SK-N-SH treated with all-trans-retinoic acid at 6 μM for 48 hours (cell line): ENCODE measurements around the gene MRPL53.

Source experiments
- ATAC-seq: fragments of 200-7000 bp; cut with Tn5 transposase; 3 replicates; pipeline ENCODE4 v1.9.1; 2020; ENCODE audit warnings: mild to moderate bottlenecking, moderate library complexity
- ARNTL ChIP-seq: fragments of 450-650 bp; formaldehyde crosslinking; IDR thresholded peaks from 2 replicates; pipeline ENCODE4 v1.5.0; 2020; ENCODE audit warnings: low read depth, mild to moderate bottlenecking, moderate library complexity, borderline replicate concordance
- BACH2 ChIP-seq: fragments of 250-450 bp; sonication (Bioruptor Pico); IDR thresholded peaks from 2 replicates; pipeline ENCODE4 v1.9.0; 2021; ENCODE audit warnings: mild to moderate bottlenecking, borderline replicate concordance
- CREB5 ChIP-seq: fragments of 250-450 bp; sonication (Bioruptor Pico); IDR thresholded peaks from 2 replicates; pipeline ENCODE4 v1.5.1; 2020; ENCODE audit warnings: low read depth, mild to moderate bottlenecking, moderate library complexity
- CSDC2 ChIP-seq: fragments of 250-450 bp; sonication (Bioruptor Pico); IDR thresholded peaks from 2 replicates; pipeline ENCODE4 v1.5.0; 2020; ENCODE audit warnings: mild to moderate bottlenecking, moderate library complexity
- CSRNP3 ChIP-seq: fragments of 250-450 bp; sonication (Bioruptor Pico); IDR thresholded peaks from 2 replicates; pipeline ENCODE4 v1.5.1; 2021; ENCODE audit warnings: mild to moderate bottlenecking, moderate library complexity
- ESRRG ChIP-seq: fragments of 250-450 bp; sonication (Bioruptor Pico); IDR thresholded peaks from 2 replicates; pipeline ENCODE4 v1.6.1; 2021; ENCODE audit warnings: mild to moderate bottlenecking
- GLIS3 ChIP-seq: fragments of 250-450 bp; sonication (Bioruptor Pico); IDR thresholded peaks from 2 replicates; pipeline ENCODE4 v1.5.0; 2020; ENCODE audit warnings: mild to moderate bottlenecking, moderate library complexity
- ISL1 ChIP-seq: fragments of 250-450 bp; sonication (Bioruptor Pico); IDR thresholded peaks from 2 replicates; pipeline ENCODE4 v2.1.2; 2022; ENCODE audit warnings: mild to moderate bottlenecking, moderate library complexity
- OSR1 ChIP-seq: fragments of 250-450 bp; sonication (Bioruptor Pico); IDR thresholded peaks from 2 replicates; pipeline ENCODE4 v1.8.0; 2022; ENCODE audit warnings: moderate library complexity, mild to moderate bottlenecking, inconsistent platforms
- PATZ1 ChIP-seq: fragments of 250-450 bp; sonication (Bioruptor Pico); IDR thresholded peaks from 2 replicates; pipeline ENCODE4 v1.8.0; 2020; ENCODE audit warnings: mild to moderate bottlenecking, moderate library complexity, borderline replicate concordance
- POU6F1 ChIP-seq: fragments of 250-450 bp; sonication (Bioruptor Pico); IDR thresholded peaks from 2 replicates; pipeline ENCODE4 v1.8.0; 2021; ENCODE audit warnings: low read depth, mild to moderate bottlenecking, moderate library complexity, borderline replicate concordance
- PPARA ChIP-seq: fragments of 250-450 bp; sonication (Bioruptor Pico); IDR thresholded peaks from 2 replicates; pipeline ENCODE4 v1.5.0; 2020; ENCODE audit warnings: mild to moderate bottlenecking, borderline replicate concordance
- RARB ChIP-seq: fragments of 250-450 bp; sonication (Bioruptor Pico); IDR thresholded peaks from 2 replicates; pipeline ENCODE4 v1.8.0; 2021; ENCODE audit warnings: mild to moderate bottlenecking, moderate library complexity
- TCF4 ChIP-seq: fragments of 250-450 bp; sonication (Bioruptor Pico); IDR thresholded peaks from 2 replicates; pipeline ENCODE4 v1.8.0; 2021; ENCODE audit warnings: mild to moderate bottlenecking, moderate library complexity, borderline replicate concordance
- TSHZ2 ChIP-seq: fragments of 250-450 bp; sonication (Bioruptor Pico); IDR thresholded peaks from 2 replicates; pipeline ENCODE4 v1.5.0; 2020; ENCODE audit warnings: mild to moderate bottlenecking, moderate library complexity
- ZC3H10 ChIP-seq: fragments of 250-450 bp; sonication (Bioruptor Pico); IDR thresholded peaks from 2 replicates; pipeline ENCODE4 v1.5.1; 2021; ENCODE audit warnings: mild to moderate bottlenecking, moderate library complexity
- ZFP3 ChIP-seq: fragments of 250-450 bp; sonication (Bioruptor Pico); IDR thresholded peaks from 2 replicates; pipeline ENCODE4 v1.5.0; 2020; ENCODE audit warnings: mild to moderate bottlenecking, moderate library complexity
- ZFP30 ChIP-seq: fragments of 450-650 bp; formaldehyde crosslinking; IDR thresholded peaks from 2 replicates; pipeline ENCODE4 v1.5.0; 2022; ENCODE audit warnings: mild to moderate bottlenecking, moderate library complexity
- ZNF70 ChIP-seq: fragments of 450-650 bp; formaldehyde crosslinking; IDR thresholded peaks from 2 replicates; pipeline ENCODE4 v1.5.0; 2020; ENCODE audit warnings: mild to moderate bottlenecking, moderate library complexity
- ZNF8 ChIP-seq: fragments of 450-650 bp; formaldehyde crosslinking; IDR thresholded peaks from 2 replicates; pipeline ENCODE4 v1.5.0; 2020; ENCODE audit warnings: mild to moderate bottlenecking, moderate library complexity

The MRPL53 gene

GRCh38 chr2:74430502-74430901 lies 42.0 kb downstream of the MRPL53 start:
- no peak for ATAC-seq
- TF ChIP-seq CSRNP3 (CRISPR knock-in tag) (no peak), GLIS3 (CRISPR knock-in tag) (no peak), PPARA (CRISPR knock-in tag) (no peak)

- ATAC-seq, result no peak; the same call in 2 of the 3 replicates
- TF ChIP-seq BACH2, result no peak
- no peak for TF ChIP-seq RARB
- TF ChIP-seq OSR1 (CRISPR knock-in tag), result no peak
- TF ChIP-seq TCF4 (CRISPR knock-in tag), result no peak
- TF ChIP-seq CSRNP3 (CRISPR knock-in tag), result no peak
- no peak for TF ChIP-seq ISL1
- no peak for TF ChIP-seq GLIS3 (CRISPR knock-in tag)
- no peak for TF ChIP-seq ZFP3 (CRISPR knock-in tag)
- no peak for TF ChIP-seq CSDC2 (CRISPR knock-in tag)
- no peak for TF ChIP-seq ARNTL (CRISPR knock-in tag)
- TF ChIP-seq ESRRG (CRISPR knock-in tag), result no peak
- TF ChIP-seq TSHZ2 (CRISPR knock-in tag), result no peak
- TF ChIP-seq PATZ1 (CRISPR knock-in tag), result no peak
- no peak for TF ChIP-seq CREB5 (CRISPR knock-in tag)
These were observed 42.7 kb downstream of the MRPL53 start for GRCh38 chr2:74429487-74430451.

GRCh38 chr2:74428675-74429074 lies 43.8 kb downstream of the MRPL53 start:
- no peak for ATAC-seq
- TF ChIP-seq ZNF8 (CRISPR knock-in tag), result no peak
- no peak for TF ChIP-seq ARNTL (CRISPR knock-in tag)
- TF ChIP-seq ZNF70 (CRISPR knock-in tag), result no peak
- no peak for TF ChIP-seq RARB
- TF ChIP-seq PATZ1 (CRISPR knock-in tag), result no peak
- no peak for TF ChIP-seq BACH2
- no peak for TF ChIP-seq ZC3H10 (CRISPR knock-in tag)
- no peak for TF ChIP-seq POU6F1 (CRISPR knock-in tag)
- no peak for TF ChIP-seq ZFP30 (CRISPR knock-in tag)
- no peak for TF ChIP-seq CSRNP3 (CRISPR knock-in tag)
- no peak for TF ChIP-seq TCF4 (CRISPR knock-in tag)
- no peak for TF ChIP-seq CSDC2 (CRISPR knock-in tag)
